ENCODE results near the gene TLR7. TPM values are rescaled to one million over a fixed set of nuclear protein-coding genes. Genes with fewer than 3 reads are reported as not detected.

The TLR7 gene
- total and polyA plus RNA-seq, 2 of the 4 experiments (the other 2 are of a cell fraction) = not detected

- Histone ChIP-seq H4K91ac (ENCODE audit: insufficient read depth, low read depth, low read length) (no peak overlapping the region), H4K5ac (ENCODE audit: low read depth, low read length) (no peak overlapping the region)
- CTCF ChIA-PET = interaction anchor here (0.6 to 0.9 kb wide), 2 partner anchors 82 to 1123 kb away, joined by 3 read pairs; no protein-coding TSS in a partner anchor
Observed at GRCh38 chrX:12896935-12897334, 30.1 kb downstream of the TLR7 start.

More at GRCh38 chrX:12896935-12897334, 30.1 kb downstream of the TLR7 start:
- intact Hi-C loops (cut with micrococcal nuclease) = no loop called here
- POLR2A ChIA-PET (ENCODE audit: unreplicated experiment) = no interaction called here
- H3K79me1 ChIP-seq (ENCODE audit: low read depth in 1 of 2, low read length in 2 of 2) = no peaks in the 10 kb centered on the region
- no peak overlapping the region for H2BK120ac ChIP-seq (ENCODE audit: low read depth, low read length)
- H2AK9ac ChIP-seq (replicated peaks; ENCODE audit: low read depth, low read length, poor library complexity) = no peak overlapping the region
- no peak overlapping the region for H3K14ac ChIP-seq (replicated peaks; ENCODE audit: low read depth, low read length)
- H3K36me3 ChIP-seq (ENCODE audit: control insufficient read depth, insufficient read depth, low read length) = no peaks in the 10 kb centered on the region
- no peak for DNase-seq
- no peak overlapping the region for H3K23ac ChIP-seq (ENCODE audit: low read depth, low read length)
- H3K4me3 ChIP-seq (ENCODE audit: insufficient read depth, low read depth, low read length) = no peak overlapping the region
- H3K4ac ChIP-seq (ENCODE audit: low read depth, low read length) = no peak overlapping the region
- H2AFZ ChIP-seq (replicated peaks; ENCODE audit: low read length, poor library complexity) = no peak overlapping the region
- no peak overlapping the region for H3K9ac ChIP-seq (ENCODE audit: low read depth, low read length)
- H4K20me1 ChIP-seq (ENCODE audit: insufficient read depth, low read length) = no peaks in the 10 kb centered on the region
- no TSS peak for BruUV-seq (replicated peaks)
- ATAC-seq (ENCODE audit: low read depth) = no peak
- no peak overlapping the region for H3K27ac ChIP-seq (ENCODE audit: insufficient read depth, low read length)
- no peak overlapping the region for H2BK5ac ChIP-seq (ENCODE audit: low read depth, low read length, poor library complexity, severe bottlenecking)
- H3K18ac ChIP-seq (ENCODE audit: low read depth, low read length) = no peak overlapping the region
- H3K9me3 ChIP-seq (ENCODE audit: control insufficient read depth, insufficient read depth, low read length) = no peaks in the 10 kb centered on the region
- H3K4me1 ChIP-seq (ENCODE audit: control insufficient read depth, insufficient read depth, low read length) = no peaks in the 10 kb centered on the region
- H2BK15ac ChIP-seq (ENCODE audit: low read depth, low read length) = no peak overlapping the region
- H3K9me1 ChIP-seq (ENCODE audit: insufficient read depth, low read length) = no peaks in the 10 kb centered on the region
- no CpG with 5 or more reads among the region's 4 CpGs for WGBS, 2 experiments (ENCODE audit: extremely low coverage in 2 of 2, insufficient read length in 1 of 2)
- no peak overlapping the region for H3K4me2 ChIP-seq (ENCODE audit: low read depth, low read length)
- dilution Hi-C loops (cut with HindIII; ENCODE audit: low sequenced_read_pairs, unreplicated experiment) = no loop called here
- H3K27me3 ChIP-seq (ENCODE audit: control insufficient read depth, insufficient read depth, low read length) = no peaks in the 10 kb centered on the region
- no peak overlapping the region for H3K56ac ChIP-seq (ENCODE audit: extremely low read depth, insufficient read depth, low read length)
- in situ Hi-C loops (cut with MboI; ENCODE audit: low sequenced_read_pairs) = no loop called here
- TF ChIP-seq BHLHE40 (IDR thresholded peaks at IDR 0.05; ENCODE audit: low read depth, low read length) (no peak), NFE2L2 (IDR thresholded peaks at IDR 0.05; ENCODE audit: low read depth, low read length) (no peak), RFX5 (IDR thresholded peaks at IDR 0.05; ENCODE audit: low read depth, low read length) (no peak), RAD21 (IDR thresholded peaks at IDR 0.05; ENCODE audit: low read length) (no peak), USF2 (IDR thresholded peaks at IDR 0.05; ENCODE audit: low read depth, low read length) (no peak), SMC3 (IDR thresholded peaks at IDR 0.05; ENCODE audit: low read depth, low read length) (no peak), FOS (IDR thresholded peaks at IDR 0.05; ENCODE audit: low read depth, low read length) (no peak), MAFK (IDR thresholded peaks at IDR 0.05; ENCODE audit: low read depth, low read length) (no peak), MXI1 (IDR thresholded peaks at IDR 0.05; ENCODE audit: borderline replicate concordance, low read depth, low read length) (no peak), CEBPB (IDR thresholded peaks at IDR 0.05; ENCODE audit: low read depth, low read length) (no peak)
- TF ChIP-seq, protein P1, sequence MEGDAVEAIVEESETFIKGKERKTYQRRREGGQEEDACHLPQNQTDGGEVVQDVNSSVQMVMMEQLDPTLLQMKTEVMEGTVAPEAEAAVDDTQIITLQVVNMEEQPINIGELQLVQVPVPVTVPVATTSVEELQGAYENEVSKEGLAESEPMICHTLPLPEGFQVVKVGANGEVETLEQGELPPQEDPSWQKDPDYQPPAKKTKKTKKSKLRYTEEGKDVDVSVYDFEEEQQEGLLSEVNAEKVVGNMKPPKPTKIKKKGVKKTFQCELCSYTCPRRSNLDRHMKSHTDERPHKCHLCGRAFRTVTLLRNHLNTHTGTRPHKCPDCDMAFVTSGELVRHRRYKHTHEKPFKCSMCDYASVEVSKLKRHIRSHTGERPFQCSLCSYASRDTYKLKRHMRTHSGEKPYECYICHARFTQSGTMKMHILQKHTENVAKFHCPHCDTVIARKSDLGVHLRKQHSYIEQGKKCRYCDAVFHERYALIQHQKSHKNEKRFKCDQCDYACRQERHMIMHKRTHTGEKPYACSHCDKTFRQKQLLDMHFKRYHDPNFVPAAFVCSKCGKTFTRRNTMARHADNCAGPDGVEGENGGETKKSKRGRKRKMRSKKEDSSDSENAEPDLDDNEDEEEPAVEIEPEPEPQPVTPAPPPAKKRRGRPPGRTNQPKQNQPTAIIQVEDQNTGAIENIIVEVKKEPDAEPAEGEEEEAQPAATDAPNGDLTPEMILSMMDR (conservative IDR thresholded peaks at IDR 0.05; ENCODE audit: low read depth, low read length) = no peak
- TF ChIP-seq, protein P2, sequence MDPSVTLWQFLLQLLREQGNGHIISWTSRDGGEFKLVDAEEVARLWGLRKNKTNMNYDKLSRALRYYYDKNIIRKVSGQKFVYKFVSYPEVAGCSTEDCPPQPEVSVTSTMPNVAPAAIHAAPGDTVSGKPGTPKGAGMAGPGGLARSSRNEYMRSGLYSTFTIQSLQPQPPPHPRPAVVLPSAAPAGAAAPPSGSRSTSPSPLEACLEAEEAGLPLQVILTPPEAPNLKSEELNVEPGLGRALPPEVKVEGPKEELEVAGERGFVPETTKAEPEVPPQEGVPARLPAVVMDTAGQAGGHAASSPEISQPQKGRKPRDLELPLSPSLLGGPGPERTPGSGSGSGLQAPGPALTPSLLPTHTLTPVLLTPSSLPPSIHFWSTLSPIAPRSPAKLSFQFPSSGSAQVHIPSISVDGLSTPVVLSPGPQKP (IDR thresholded peaks at IDR 0.05; ENCODE audit: borderline replicate concordance, low read depth, low read length) = no peak
- no peak overlapping the region for H2BK20ac ChIP-seq (ENCODE audit: low read depth, low read length)
- no peak overlapping the region for H2AK5ac ChIP-seq (ENCODE audit: low read depth, low read length)
- H4K8ac ChIP-seq (ENCODE audit: low read depth in 2 of 2, low read length in 2 of 2) = no peak overlapping the region
